HG02981 (cell line): ENCODE data around the gene ITGA4.

ENCODE experiments used
- ATAC-seq: cut with Tn5 transposase; IDR thresholded peaks from one replicate; pipeline ENCODE4 v1.9.1; 2021; ENCODE audit warnings: mild to moderate bottlenecking, moderate library complexity; ENCODE audit not compliant: unreplicated experiment

Gene ITGA4

DNA sequence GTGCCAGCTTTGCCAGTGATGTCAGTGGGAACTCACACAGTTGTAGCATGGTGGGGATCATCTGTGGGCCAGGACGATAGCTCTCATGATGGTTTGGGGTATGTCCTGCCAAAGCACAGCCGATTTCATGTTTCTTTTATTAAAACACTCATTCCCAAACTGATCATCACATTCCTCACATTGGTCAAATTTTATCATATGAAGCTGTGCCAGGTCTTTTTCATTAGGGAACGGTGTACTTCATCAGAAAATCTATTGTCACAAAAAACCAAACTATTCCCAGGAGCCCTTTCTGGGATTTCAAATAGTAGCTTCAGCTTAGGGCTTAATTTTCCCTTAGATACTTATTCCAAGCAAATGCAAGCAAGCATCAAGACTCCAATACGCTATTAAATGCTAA is 42.0 kb downstream of the ITGA4 start:
- no peak for ATAC-seq

DNA sequence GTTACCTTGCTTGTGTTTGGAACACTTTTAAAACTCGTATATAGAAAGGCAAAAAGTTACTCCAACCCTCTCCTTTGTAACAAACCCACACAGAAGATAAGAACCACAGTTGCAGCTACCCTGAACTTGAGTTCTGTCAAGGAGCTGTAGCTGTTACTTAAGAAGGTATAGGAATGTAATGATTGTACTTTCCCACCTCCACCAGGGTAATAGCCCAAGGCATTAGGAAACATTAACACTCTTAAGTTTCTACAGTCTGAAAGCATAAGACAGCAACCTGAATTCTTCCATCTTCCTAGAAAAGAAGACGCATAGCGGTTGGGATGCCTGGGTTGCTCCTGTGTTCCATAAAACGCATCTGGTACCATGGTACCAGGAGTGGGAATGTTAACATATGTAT is 43.0 kb downstream of the ITGA4 start:
- ATAC-seq, result no peak

DNA sequence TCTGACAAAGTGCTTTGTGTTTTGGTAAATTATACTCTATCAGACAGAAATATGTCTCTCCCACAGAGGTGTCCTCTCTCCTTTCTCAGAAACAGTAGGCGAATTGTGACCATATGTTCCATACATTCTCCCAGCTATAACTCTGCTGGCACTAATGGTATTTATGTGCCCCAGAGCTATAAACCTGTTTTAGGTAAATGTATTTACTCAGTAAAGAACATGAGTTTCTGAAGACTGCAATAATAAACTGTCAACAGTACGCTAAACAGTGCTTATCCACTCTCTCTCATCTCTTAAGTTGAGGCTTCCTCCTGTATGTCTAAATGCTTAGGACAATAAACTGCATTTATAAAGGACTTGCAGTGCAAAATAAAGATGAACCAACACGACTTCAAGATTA is 58.5 kb downstream of the ITGA4 start:
- ATAC-seq, result no peak

DNA sequence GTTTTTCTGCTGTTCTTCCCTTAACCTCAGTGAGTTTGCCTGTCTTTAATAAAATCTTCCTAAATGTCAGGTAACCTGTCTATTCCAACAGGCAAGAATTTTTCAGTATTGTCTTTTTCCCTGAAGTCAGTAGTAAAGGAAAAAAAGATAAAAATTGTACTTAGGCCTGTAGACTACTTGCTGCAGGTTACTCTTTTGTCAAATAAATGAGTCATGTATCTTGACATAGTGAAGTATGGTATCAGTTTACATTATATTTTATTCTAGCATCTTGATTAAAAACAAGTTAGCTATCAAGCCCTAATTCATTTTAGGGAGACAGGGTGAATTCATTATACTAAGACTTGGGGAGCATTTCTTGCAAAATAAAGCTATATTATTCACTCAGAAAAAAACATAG is 59.8 kb downstream of the ITGA4 start:
- ATAC-seq, result no peak

DNA sequence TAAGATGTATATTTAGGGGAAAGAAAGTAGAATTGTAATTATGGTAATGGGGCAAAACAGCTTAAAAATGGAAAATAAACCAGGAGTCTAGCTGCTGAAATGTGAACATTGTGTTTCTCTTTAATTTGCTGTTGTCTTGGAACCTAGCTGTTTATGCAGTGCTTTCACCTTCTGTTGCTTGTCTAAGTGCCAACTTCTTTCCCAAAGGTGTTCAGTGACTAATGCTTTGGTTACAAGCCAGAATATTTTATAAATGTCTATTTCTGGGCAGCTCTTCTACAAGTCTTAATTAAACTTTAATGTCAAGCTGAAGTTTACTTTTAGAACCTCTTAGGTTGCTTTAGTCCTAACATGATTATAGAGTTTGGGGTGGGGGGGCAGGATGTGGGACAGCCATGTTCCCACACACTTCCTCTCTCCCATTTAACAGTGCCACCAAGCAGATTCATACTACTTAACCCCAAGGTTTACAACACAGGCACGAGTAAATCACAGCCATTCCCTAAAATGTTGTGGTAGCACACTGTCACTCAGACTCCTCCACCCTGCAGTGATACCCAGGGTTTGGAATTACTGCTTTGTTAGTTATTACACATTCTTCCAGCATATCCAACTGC is 60.6 kb downstream of the ITGA4 start:
- no peak for ATAC-seq

DNA sequence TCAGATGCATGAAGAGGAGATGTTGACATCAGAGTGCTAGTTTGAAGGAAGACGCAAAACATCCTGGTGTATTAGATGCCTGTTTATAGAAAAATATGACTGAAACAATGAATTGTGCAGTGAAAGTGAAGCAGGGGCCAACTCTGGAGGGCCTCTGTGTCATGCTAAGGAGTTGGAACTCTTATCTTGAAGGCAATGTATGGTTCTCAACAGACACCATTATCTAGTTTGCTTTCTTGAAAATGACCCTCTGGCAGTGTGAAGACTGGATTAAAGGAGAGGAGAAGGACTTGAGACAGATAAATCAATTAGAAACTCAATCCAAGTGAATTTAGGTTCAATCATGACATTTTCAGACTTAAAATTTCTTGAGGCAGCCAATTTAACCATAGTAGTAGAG is 63.1 kb downstream of the ITGA4 start:
- ATAC-seq, result no peak

DNA sequence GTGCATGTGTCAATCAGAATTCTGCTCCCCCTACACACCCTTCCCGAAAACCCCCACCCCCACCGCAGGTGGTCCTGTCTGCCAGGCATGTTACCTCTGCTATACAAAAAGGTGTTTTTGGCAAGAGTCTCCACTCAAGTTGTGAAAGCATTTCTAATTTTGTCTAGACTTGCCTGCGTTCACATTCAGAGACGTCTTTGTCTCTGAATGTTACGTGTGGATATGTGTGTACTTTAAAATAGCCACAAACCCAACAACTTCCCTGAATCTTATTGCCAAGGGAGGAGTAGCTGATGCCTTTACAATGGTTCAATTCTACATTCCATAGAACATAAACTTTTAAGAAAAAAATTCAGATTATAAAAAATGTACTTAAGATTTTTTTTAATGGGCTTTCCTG is 66.6 kb downstream of the ITGA4 start:
- no peak for ATAC-seq

DNA sequence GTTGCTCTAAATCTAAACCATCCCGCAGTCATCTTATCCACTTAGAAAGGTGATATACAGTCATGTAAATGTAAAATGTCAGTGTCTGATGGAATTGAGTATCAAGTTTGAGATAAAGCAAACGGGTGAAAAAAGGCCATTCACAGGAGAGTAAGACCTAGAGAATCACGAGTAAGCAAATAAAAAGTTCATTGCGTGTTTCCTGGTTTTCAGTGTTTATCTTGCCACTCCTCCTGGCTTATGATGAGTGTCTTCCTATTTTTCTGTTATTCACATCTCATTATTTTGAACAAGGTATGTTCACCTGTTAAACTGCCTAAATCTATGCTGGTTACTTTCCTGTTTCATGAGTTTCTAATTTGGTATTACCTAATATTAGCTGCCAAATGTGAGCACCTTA is 68.8 kb downstream of the ITGA4 start:
- no peak for ATAC-seq

DNA sequence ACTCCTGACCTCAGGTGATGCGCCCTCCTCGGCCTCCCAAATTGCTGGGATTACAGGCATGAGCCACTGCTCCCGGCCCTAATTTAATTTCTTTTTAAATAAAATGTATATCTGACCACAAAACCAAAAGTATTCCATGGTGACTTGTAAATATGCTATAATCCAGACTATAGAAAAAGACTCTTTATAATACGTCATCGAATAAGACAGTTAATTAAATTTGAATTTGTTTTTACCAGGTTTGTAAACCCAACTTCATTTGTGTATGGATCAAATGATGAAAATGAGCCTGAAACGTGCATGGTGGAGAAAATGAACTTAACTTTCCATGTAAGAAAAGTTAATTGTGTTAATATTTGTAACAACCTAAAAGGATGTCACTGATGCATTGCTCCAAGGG is 69.9 kb downstream of the ITGA4 start:
- ATAC-seq, result no peak

DNA sequence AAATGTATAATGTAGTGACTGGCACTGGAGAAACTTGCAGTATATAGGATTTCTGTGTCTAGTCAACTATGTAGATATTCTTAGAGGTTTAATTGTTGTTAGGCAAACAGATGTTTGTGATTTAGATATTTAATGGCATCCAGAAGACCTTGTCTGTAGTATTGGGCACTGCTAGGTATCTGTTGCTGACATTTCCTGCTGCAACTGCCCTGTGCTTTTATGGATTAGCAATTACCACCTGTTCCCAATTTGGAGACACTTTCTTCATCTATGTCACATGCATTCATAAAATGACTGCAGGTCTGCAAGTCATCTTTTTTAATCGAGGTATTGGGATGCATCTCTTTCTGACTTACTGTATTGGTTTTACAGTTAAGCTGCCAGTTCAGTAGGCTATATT is 71.3 kb downstream of the ITGA4 start:
- no peak for ATAC-seq

DNA sequence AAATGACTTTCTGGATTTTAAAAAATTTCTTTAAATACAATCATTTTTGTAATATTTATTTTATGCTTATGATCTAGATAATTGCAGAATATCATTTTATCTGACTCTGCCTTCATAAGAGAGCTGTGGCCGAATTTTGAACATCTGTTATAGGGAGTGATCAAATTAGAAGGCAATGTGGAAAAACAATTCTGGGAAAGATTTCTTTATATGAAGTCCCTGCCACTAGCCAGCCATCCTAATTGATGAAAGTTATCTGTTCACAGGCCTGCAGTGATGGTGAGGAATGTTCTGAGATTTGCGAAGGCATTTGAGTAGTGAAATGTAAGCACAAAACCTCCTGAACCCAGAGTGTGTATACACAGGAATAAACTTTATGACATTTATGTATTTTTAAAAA is 79.5 kb downstream of the ITGA4 start:
- no peak for ATAC-seq

DNA sequence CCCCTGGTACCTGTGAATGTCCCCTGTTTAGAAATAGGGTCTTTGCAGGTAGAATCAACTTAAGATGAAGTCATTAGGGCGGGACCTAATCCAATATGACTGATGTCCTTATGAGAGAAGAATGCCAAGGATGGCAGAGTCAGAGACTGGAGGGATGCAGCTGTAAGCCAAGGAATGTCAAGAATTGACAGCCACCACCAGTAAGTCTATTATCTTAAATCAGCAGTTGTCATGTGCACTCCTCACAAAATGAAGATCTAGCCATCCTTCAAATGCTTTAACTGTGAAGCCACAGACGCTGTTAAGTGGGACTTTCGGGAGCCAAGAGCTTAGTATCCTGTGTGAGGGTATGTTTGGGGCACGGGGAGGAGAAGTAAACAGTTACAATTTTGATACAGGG is 83.2 kb downstream of the ITGA4 start:
- ATAC-seq, result no peak

DNA sequence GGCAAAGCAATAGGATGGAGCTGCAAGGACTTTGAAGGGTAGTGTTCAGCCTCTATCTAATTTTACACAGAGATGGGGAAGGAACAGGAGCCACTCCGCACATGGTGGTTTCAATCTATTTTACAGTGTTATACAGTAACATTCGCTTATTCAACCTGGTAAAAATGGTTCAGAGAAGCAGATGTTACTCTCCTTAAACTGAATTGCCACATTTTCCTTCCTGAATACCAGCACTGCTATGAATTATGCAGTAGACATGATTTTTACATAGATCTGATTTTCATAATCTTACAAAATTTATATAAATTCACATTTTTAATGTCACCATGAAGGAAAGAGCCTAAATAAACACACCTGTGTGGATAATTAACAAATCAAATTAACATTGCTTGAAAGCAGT is 85.0 kb downstream of the ITGA4 start:
- no peak for ATAC-seq

DNA sequence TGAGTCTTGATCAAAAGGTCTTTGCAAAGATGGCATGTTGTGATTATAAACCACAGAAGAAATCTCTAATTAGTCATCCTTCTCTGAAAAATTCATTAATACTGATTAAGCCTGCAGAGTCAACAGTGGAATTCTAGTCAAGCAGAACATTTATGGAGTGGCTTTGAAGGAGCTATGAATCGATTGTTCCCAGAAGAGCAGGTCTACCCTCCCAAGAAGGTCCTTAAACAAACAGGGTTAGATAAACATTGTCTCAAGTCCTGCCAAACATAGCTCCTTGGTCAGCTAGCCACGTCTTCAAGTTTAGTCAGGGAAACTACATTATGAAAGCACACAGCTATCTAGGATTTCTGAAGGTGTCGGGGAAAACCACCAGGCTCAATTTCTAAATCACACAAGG is 88.9 kb downstream of the ITGA4 start:
- ATAC-seq, result no peak

DNA sequence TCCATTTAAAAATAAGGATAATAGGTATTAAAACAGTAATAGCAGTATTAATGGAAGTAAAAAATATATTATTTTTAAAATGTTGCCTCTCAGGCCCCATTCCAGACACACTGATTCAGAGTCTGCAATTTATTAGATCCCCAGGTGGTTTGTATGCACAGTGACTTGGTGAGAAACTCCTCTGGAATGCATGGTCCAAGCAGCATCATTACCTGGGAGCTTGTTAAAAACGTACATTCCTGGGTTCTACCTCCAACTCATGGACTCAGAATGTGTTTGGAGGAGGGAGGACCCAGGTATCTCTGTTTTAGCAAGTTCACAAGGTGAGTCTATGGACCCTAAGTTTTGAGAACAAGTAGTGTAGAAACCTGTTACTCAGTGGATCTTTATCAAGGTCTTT is 95.6 kb downstream of the ITGA4 start:
- ATAC-seq, result no peak

DNA sequence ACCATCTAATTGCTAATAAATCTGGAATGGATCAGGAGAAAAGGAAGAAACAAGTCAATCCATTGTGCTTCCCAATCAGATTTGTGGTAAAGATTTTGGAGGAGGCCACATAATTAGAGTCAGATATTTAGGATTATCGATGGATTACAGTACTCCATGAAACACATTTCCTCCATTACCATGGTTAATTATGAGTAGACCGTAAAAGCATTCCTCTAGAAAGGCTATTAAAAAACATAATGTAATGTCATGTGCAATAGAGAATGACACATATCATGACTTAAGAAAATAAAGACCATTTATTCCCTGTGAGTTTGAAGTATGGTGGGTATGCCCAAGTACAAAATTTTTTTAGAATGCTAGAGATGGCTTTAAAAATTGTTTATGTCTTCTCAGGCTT is 96.1 kb downstream of the ITGA4 start:
- no peak for ATAC-seq

DNA sequence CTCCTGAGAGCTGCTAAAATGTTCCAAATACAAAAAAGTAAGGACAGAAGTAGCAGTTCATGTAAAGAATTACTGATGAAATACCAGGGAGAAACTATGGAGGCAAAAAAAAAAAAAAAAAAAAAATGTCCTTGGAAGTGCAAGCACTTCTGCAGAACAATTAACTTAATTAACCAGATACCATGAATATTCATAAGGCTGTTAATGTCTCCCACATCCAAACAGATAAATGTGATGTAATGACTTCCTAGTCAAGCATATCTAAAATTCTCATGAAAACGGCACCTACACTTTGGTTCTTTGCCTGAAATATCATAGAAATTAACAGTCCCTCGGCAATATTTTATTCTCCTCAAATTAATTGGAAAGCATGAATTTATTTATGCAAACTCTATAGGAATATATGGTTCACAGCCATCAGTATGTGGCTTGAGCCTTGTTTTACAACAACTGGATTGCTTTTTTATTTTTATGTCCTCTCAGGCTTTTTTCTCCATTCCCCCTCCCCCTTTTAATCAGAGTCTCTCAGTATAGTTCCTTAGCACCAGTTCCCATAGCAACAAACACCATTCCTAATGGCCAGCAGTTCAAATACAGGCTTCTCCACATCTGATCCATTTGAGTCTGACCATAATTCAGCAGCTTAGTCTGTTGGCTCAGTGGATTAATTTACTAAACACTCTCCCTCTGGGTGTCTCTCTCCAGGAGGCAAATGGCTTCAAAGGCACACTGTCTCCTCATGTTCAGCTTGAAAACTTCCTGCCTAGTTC is 97.1 kb downstream of the ITGA4 start:
- ATAC-seq, result no peak

DNA sequence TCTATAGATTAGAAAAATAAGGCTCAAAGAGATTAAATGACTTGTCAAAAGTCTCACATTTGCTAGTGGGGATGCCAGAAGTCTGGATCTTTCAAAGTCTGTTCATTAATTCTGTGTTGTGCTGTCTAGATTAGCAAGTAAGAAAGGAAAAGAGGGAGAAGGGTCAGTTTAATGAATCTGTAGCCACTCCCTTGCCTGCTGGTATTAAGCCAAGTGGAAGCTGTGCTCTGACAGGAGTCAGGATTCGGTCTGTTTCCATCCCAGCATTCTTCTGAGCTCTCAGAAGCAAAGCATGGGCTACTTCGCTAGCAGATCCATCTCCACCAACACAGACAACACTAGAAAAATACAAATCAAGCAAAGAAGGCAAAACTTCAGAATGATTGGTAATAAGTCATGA is 101.2 kb downstream of the ITGA4 start:
- no peak for ATAC-seq

DNA sequence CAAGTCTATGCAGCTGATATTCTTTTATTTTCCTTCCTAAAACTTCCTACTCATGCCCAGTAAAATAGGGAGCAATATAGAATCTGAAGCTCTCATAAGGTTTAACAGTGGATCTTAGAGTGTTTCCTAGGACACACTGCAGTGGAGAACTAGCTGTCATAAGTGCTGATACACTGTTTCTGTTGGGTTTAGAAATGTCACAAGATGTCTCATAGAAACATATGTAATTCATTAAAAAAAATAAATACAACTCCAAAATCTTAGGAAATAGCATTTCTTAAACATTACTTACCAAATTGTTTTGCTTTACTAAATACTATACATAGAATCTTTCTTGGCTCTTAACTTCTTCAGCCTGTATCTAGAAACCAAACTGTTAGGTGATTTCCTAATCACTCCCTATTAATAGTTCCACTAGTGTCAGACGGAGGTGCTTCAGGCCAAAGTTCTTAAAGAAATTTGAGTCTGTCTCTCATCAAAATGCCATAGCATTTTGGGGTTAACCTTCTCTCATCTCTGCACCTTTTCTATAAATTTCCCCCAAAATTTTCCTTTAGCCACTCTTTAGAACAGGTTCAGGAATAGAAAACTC is 106.0 kb downstream of the ITGA4 start:
- no peak for ATAC-seq

DNA sequence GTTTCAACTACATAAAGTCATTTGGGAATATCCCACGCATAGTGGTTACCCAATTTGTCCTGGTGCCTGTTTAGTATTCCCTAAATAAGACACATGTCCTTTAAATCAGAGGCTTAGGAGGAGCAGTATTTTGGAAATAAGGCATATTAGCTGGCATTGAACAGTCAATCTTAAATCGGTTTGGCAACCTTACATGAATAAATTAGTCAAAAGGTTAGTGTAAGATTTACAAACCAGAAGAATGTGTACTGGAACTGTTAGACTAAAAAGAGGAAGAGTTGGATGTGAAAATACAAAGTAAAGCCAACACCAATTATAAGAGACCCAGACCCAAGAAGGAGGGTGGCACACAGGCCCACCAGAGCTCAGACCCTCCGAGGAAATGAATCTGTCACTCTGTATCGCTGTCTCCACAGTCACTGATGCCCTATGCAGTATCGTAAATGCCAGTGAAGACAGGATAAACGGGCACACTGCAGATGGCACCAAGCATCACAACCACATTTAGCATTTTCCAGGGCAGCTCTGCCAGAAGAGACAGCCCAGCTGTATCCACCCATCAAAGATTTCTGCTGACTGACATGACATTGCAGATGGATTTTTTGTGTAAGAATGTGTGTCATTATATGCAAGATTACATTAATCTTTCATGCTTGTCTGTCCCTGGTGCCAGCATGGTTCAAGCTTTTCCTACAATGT is 109.3 kb downstream of the ITGA4 start:
- no peak for ATAC-seq

DNA sequence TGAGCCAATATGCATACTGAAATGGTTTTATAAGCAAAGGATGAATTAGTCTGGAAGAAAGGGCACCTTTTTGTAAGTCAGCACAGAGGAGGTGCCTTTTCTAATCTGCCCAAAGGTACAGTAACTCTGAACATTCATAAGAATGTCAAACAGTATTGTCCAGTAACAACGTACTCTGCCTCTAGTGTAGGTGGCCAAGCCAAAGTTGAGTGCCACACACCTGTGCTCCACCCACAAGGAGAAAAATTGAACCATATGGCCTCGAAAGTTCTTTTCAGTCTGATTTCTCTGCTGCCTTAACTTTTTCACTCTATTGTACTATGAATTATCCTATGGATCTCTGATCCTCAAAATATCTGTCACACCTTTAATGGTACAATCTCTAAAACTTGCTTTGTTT is 112.9 kb downstream of the ITGA4 start:
- ATAC-seq, result no peak
